GM15510 (cell line): ENCODE data around the gene USP3.

ENCODE experiments used
- POLR2A ChIP-seq: IDR thresholded peaks from 3 replicates; pipeline ENCODE4 v1.6.1; 2011; ENCODE audit warnings: borderline replicate concordance; ENCODE audit not compliant: insufficient read length; ENCODE audit errors: extremely low read depth

The USP3 gene

DNA sequence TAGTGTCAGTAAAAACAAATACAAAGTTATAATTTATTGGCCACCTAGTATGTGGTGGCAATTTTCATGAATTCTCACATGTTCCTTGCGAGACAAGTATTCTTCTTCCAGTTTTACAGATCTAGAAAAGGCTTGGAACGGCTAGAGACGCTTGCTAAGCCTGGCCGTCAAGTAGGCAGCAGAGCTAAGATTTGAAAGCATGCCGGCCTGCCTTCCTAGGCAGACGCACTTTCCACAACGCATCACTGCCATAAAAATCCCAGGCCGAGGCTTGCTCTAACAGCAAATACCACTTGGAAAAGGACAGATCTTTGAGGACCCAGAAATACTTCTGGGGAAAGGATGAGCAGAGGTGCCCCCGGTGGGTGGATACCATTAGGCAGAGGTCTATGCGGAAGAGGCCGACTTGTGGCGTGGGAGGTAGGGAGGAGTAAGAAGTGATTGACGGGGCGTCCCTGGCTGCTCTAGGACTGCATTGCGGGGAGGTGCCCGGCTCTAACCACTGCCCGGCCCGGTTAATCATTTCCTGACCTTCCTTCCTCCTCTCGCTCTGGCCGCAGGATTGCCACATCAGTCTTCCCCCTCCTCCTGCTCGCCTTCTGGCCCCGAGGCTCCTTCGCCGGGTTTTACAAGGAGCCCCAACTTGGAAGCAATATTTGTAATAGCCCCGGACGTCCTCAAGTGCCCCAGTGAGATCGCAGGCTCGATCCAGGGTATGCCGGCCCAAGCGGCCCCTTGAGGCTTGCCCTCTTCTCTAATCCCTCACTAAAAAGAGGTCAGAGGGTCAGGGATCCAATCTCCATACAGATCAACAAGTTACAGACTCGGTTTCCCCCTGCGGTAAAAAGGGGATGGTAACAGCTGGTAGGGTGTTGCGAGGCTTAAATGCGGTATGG, 1.3 kb upstream of the USP3 start:
- peak; percentile 64 for TF ChIP-seq POLR2A

DNA sequence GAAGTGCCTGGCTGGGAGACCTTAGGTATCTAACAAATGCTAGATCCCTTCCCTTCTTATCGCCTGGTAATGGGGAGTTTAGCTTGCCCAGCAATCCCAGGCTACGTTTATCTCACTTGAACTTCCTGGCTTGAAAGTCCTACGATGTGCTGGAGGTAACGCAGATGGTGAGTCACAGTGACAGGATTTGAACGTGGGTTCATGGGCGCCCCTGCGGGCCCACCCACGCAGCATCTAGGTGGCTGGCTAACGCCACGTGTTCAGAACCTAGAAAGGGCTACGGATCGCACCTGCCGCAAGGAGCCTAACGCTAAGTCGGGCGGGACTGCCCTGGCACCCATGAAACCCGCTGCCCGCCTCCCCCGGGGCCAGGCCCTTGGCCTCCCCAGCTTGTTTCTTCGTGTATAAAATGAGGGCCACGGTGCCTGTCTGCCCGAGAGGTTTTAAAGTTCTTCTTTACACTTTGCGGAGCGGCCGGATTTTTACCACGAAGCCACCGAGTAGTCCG, 600 bp upstream of the USP3 start:
- TF ChIP-seq POLR2A, result no peak

DNA sequence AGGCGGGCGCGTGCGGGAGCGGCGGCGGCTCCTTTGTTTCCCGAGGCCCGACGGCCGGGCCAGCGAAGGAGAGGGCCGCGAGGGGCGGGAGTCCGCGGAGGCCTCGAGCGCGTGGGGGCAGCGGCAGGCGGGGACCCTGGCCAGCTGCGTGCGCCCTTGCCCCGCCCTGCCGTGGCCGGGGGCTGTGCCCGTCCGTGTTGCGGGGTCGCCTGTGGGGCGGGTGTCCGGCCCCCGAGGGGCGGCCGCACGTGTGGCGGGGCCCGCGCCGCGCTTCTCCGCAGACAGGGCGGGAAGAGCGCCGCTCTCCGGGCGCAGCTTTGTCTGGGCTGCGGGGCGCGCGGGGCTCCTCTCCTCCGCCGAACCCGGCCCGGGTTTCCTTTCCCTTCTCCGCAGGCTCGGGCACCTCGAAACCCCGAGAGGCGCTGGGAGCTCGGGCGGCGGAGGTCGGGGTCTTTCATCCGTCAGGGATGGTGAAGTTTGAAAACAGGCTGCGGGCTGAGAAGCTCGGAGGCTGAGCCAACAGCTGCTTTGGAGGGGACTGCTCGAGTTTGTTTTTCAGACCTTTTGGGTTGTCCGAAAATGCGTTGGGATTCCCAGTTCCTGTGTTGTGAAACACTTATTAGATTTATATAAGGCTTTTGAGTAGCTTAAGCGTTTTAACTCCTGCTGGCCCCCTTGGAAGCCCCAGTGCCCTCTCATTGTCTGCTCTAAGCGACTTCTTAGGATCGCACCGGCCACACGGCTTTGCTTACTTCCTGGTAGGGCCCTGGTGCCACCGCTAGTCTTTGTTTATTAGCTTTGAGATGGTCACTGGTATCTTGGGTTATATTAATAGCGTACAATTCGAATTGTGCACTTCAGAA, 817 bp downstream of the USP3 start:
- peak; percentile 11 for TF ChIP-seq POLR2A

DNA sequence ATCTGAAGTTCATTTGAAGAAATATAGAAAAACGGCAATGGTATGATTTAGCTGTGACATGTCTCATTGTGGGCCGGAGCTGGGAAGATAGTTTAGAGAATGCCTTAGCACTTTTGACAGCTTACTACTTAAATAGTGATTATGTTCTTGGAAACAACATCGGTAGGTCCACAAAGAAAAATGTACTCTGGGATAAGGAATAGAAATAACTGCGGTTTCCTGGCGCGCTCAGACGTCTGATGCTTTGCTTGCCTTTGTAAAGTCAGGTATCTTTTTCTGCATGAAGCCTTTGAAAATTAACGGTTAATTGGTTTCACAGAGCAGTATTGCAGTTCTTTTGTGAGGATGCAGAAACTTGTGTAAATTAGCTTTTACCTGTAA, 1.4 kb downstream of the USP3 start:
- no peak for TF ChIP-seq POLR2A

DNA sequence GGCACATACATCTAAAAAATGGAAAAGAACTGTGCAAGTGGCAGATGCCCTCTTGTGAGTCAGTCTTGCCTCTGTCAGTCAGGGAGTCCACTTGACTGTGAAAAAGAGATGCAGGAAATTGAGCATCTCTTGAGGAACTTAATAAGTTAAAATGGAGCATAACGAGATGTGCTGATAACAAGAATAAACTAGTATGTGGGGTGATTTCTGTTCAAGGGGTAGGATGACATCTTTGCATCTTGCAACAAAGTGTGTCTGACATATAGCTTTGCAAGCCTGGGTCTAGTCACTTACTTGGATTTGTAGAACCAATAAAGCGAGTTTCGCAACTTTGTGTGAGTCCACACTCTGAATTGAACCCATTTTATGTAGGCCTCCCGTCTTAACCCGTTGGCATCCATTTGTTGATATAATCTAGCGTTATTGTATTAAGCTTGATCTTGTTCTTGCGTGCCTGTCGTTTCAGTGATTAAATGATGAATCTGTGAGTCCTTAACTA, 2.2 kb downstream of the USP3 start:
- no peak for TF ChIP-seq POLR2A

DNA sequence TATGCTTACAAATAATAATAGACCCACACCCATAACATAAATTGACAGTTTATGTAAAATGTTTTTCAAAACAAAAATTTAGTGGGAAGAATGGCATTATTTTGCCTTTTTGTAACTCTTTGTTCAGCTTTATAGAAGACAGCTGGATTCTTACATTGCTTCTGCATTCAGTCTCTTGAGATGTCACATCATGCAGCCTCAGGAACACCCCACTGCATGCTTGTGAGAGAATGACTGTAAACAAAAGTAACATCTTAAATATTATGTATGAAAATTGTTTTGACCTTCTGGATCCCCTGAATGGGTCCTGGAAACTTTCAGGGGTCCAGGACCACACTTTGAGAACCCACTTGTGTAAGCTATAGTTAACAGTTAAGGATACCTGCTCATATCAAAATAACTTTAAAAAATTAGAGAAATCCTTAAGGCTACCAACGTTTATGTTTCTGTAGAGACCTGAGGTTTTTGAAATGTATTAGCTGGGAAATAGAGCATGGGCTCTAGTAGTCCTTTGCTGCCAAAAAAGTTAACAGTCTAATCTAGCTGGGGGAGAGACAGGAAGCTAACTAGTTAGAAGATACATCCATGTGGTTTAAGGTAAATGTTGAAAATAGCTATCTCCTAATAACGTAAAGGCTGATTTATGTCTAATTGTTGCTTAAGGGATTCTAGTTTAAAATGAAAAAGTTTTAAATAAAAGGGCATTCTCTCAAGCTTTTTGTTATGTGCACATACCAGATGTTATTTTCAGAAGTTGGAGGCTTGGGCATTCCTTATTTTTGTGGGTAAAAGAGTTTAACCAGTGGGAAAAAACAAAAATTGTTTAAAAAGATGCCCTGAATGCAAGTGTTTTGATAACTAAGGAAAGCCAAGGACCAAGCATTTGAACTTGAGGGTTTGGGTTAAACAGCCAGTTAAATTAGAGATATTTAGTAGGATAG, 3.8 kb downstream of the USP3 start:
- TF ChIP-seq POLR2A, result no peak

DNA sequence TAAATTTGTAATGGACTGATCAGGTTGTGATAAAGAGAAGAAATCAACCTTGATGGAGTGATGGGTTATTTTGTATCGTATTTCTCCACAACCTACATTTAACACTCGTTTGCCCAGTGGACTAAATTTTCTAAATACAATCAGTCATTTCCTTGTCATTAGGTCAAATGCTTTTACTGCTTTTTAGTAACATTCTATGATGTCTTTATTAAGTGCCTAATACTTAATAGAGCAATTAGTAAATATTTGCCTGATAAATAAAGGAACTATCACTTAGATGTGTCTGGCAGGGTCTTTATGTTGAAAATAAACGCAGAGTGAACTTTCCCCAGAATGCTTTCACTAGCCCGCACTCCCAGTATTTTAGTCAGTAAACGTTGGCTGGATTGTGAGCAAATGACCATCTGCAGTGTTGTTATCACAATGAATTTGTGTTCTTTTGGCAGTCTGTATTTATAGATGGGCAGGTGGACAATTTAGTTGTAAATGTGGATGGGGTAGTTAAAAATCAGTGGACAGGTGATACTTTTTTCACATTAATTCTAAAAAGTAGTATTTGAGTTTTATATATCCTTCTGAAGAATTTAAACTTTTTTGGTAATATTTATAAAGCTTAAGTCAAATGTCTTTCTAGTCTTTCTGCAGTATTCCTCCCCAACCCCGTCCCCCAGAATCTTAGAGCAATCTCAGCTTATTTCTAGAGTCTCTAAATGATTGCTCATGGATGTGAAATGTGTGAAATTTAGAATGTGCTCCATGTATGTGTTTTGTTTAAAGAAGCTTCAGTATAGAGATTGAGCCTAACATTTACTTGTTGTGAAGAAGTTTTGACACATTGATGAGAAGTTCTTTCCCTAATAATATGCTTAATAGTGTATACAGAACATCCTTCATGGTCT, 4.9 kb downstream of the USP3 start:
- TF ChIP-seq POLR2A, result no peak

DNA sequence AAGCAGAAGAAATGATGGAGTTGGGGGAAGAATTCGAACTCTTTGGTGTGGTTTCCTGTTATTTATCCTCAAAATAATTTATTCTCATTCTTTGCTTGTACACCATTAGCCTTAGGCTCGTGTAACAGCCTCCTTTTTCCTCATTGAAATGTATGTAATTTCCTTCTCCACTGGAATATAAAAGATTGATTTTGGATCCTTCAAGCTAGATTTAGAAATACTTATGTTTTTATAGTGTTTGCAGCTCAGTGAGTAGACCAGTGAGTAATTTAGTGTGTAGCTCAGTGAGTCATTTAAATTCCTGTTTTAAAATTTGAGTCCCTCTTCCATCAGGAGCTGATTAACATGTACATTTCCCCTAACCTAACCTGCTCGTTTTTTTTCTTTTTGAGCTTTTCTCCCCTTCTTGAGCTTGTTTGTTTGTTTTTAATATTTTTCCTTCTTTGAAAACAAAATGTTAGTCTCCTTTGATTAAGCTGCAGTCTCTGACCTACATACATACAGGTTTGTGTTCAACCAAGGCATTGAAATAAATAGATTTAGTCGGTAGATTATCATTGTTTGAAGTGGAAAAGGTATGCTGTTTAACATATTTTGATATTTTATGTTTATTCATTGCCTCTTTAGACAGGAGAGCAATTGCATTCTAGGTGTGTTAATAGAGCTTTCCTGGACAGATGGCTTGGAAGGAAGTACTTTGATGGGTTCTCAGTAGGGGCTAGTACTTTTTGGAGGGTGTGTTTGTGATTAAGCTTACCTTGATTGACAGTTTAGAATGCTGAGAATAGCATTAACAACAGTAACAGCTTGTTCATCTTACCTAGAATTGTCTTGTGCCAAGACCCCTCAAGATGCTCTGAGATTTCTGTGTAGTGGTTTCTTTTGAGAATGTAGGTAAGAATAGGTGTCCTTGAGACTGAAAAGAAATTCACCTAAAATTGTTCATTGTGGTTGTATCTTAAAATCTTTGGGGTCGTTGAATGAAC, 5.9 kb downstream of the USP3 start:
- TF ChIP-seq POLR2A, result no peak

DNA sequence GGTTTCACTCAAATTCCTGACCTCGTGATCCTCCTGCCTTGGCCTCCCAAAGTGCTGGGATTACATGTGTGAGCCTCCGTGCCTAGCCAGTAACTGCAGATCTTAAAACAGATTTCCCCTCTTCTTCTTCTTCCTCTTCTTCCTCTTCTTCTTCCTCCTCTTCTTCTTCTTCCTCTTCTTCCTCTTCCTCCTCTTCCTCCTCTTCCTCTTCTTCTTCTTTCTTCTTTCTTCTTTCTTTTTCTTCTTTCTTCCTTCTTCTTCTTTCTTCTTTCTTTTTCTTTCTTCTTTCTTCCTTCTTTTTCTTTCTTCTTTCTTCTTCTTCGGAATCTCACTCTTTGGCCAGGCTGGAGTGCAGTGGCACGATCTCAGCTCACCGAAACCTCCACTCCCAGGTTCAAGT, 7.8 kb downstream of the USP3 start:
- TF ChIP-seq POLR2A, result no peak

DNA sequence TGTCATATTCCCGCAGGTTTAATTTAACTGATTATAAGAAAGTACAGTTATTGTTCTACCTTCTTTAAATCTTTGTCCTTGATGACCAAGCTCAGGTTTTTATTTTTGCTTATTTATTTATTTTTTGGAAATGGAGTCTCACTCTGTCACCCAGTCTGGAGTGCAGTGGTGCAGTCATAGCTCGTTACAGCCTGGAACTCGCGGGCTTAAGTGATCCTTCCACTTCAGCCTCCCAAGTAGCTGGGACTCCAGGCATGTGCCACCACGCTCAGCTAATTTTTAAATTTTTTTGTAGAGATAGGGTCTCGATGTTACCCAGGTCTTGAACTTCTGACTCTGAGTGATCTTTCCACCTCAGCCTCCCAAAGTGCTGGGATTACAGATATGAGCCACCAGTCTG, 8.9 kb downstream of the USP3 start:
- no peak for TF ChIP-seq POLR2A

DNA sequence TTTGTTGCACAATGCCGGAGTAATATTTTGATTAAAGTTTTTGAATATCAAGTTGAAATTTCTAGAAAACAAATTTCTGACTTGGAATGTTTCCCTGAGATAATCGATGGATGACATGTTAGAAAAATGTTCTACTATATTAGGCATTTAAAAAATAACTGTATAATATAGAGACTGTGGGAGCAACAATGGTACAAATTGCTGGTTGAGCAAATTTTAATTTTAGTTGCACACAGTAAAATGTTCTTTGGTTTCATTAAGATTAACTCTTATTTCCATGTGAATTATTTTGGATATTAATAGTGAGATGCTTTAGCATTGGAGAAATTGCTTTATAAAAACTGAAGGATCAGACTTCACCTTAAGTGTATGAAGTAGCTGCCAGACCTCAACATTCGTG, 9.3 kb downstream of the USP3 start:
- TF ChIP-seq POLR2A, result no peak

DNA sequence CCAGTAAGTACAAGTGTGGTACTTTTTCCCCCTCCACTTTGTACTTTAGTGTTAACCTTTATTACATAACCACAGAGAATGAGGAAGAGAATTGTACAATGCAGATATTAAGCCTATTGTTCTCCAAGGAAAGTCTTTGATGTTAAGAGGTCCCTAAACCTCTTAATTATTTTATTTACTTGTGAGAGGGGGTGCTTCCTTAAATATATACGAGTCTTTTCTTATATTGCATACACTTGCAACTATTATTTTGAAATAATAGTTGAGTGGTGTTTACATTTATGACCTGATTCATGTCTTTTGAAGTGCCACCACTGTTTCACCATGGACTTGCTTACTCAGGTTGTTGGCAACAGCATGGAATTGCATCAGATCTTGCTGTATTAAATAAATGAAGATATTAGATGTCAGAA, 10.1 kb downstream of the USP3 start:
- no peak for TF ChIP-seq POLR2A
